ENCODE measurements around the gene APPL2. TPM values are rescaled to one million over a fixed set of nuclear protein-coding genes. Genes with fewer than 3 reads are reported as not detected.

Gene APPL2
- total and polyA plus RNA-seq, 2 donors (not counting 1 experiment from before 2014, with no cell fraction given): 20.5 to 58.3 TPM

GRCh38 chr12:105200385-105200784 is 35.6 kb downstream of the APPL2 start:
- TF ChIP-seq EZH2 (IDR thresholded peaks at IDR 0.05; ENCODE audit: borderline replicate concordance, insufficient read depth, low read depth, low read length, poor library complexity, severe bottlenecking): no peak
- TF ChIP-seq, protein P1, sequence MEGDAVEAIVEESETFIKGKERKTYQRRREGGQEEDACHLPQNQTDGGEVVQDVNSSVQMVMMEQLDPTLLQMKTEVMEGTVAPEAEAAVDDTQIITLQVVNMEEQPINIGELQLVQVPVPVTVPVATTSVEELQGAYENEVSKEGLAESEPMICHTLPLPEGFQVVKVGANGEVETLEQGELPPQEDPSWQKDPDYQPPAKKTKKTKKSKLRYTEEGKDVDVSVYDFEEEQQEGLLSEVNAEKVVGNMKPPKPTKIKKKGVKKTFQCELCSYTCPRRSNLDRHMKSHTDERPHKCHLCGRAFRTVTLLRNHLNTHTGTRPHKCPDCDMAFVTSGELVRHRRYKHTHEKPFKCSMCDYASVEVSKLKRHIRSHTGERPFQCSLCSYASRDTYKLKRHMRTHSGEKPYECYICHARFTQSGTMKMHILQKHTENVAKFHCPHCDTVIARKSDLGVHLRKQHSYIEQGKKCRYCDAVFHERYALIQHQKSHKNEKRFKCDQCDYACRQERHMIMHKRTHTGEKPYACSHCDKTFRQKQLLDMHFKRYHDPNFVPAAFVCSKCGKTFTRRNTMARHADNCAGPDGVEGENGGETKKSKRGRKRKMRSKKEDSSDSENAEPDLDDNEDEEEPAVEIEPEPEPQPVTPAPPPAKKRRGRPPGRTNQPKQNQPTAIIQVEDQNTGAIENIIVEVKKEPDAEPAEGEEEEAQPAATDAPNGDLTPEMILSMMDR (IDR thresholded peaks at IDR 0.05): no peak
- DNase-seq (no peak), ATAC-seq (ENCODE audit: low read depth) (no peak)
- Histone ChIP-seq H3K9me3 (ENCODE audit: control extremely low read depth in 1 of 3, control insufficient read depth in 2 of 3, insufficient read depth in 1 of 3, low read length in 2 of 3) (no peaks in the 10 kb centered on the region), H3K27ac (ENCODE audit: low read length in 2 of 2) (peak overlapping the region in 1 of 2 donors; percentile 33), H3K4me1 (ENCODE audit: control insufficient read depth in 2 of 2, insufficient read depth in 2 of 2, low read length in 2 of 2) (no peaks in the 10 kb centered on the region), H3K27me3 (replicated peaks in 1 of 4; ENCODE audit: control extremely low read depth in 1 of 4, control insufficient read depth in 3 of 4, insufficient read depth in 4 of 4, low read length in 3 of 4) (no peaks in the 10 kb centered on the region), H2AFZ (ENCODE audit: insufficient read depth, low read depth, low read length, poor library complexity, severe bottlenecking) (no peak overlapping the region), H3K4me2 (replicated peaks; ENCODE audit: low read depth, low read length, poor library complexity, severe bottlenecking) (no peak overlapping the region), H3K79me2 (ENCODE audit: control insufficient read depth, insufficient read depth, low read length) (no peaks in the 10 kb centered on the region), H3K36me3 (replicated peaks in 1 of 2; ENCODE audit: control extremely low read depth in 1 of 2, control insufficient read depth in 1 of 2, extremely low read depth in 1 of 2, insufficient read depth in 2 of 2, low read length in 1 of 2) (peaks cover 0 to 61% of the 10 kb centered on the region in 2 experiments), H4K20me1 (ENCODE audit: control insufficient read depth, insufficient read depth, low read length, poor library complexity, severe bottlenecking) (no peaks in the 10 kb centered on the region), H3K4me3 (ENCODE audit: control extremely low read depth in 1 of 5, extremely low read depth in 1 of 5, insufficient read depth in 1 of 5, low read depth in 2 of 5, low read length in 4 of 5) (no peak overlapping the region), H3K9ac (ENCODE audit: low read length) (no peak overlapping the region)
- Mint-ChIP-seq H3K27me3 (no peaks in the 10 kb centered on the region), H3K9me3 (ENCODE audit: insufficient read depth) (no peaks in the 10 kb centered on the region), H3K27ac (no peak overlapping the region), H3K4me1 (no peaks in the 10 kb centered on the region), H3K4me3 (no peak overlapping the region)
- intact Hi-C loops (cut with micrococcal nuclease): no loop called here
- ChIA-PET CTCF (no interaction called here), POLR2A (no interaction called here)
- WGBS (ENCODE audit: insufficient coverage): 100% methylated on average over 3 of the region's 4 CpGs

- no peak for ATAC-seq (ENCODE audit: low read depth)
- WGBS (ENCODE audit: insufficient coverage): 100% methylated on average over 1 of the region's 6 CpGs
- no peak for DNase-seq
- Mint-ChIP-seq H3K27ac (no peak overlapping the region), H3K9me3 (ENCODE audit: insufficient read depth) (no peaks in the 10 kb centered on the region), H3K4me1 (no peaks in the 10 kb centered on the region), H3K4me3 (no peak overlapping the region), H3K27me3 (no peaks in the 10 kb centered on the region)
- Histone ChIP-seq H3K79me2 (ENCODE audit: control insufficient read depth, insufficient read depth, low read length) (no peaks in the 10 kb centered on the region), H2AFZ (ENCODE audit: insufficient read depth, low read depth, low read length, poor library complexity, severe bottlenecking) (no peak overlapping the region), H3K27ac (ENCODE audit: low read length in 2 of 2) (no peak overlapping the region), H4K20me1 (ENCODE audit: control insufficient read depth, insufficient read depth, low read length, poor library complexity, severe bottlenecking) (no peaks in the 10 kb centered on the region), H3K36me3 (replicated peaks in 1 of 2; ENCODE audit: control extremely low read depth in 1 of 2, control insufficient read depth in 1 of 2, extremely low read depth in 1 of 2, insufficient read depth in 2 of 2, low read length in 1 of 2) (peaks cover 0 to 52% of the 10 kb centered on the region in 2 experiments), H3K4me3 (ENCODE audit: control extremely low read depth in 1 of 5, extremely low read depth in 1 of 5, insufficient read depth in 1 of 5, low read depth in 2 of 5, low read length in 4 of 5) (no peak overlapping the region), H3K4me2 (replicated peaks; ENCODE audit: low read depth, low read length, poor library complexity, severe bottlenecking) (no peak overlapping the region), H3K9ac (ENCODE audit: low read length) (no peak overlapping the region), H3K27me3 (replicated peaks in 1 of 4; ENCODE audit: control extremely low read depth in 1 of 4, control insufficient read depth in 3 of 4, insufficient read depth in 4 of 4, low read length in 3 of 4) (no peaks in the 10 kb centered on the region), H3K9me3 (ENCODE audit: control extremely low read depth in 1 of 3, control insufficient read depth in 2 of 3, insufficient read depth in 1 of 3, low read length in 2 of 3) (no peaks in the 10 kb centered on the region), H3K4me1 (ENCODE audit: control insufficient read depth in 2 of 2, insufficient read depth in 2 of 2, low read length in 2 of 2) (no peaks in the 10 kb centered on the region)
- CTCF ChIA-PET: no interaction called here
- intact Hi-C loops (cut with micrococcal nuclease): no loop called here
- POLR2A ChIA-PET: no interaction called here
- no peak for TF ChIP-seq EZH2 (IDR thresholded peaks at IDR 0.05; ENCODE audit: borderline replicate concordance, insufficient read depth, low read depth, low read length, poor library complexity, severe bottlenecking)
- TF ChIP-seq, protein P1 (IDR thresholded peaks at IDR 0.05): no peak
Measured at GRCh38 chr12:105198961-105199360, 37.0 kb downstream of the APPL2 start.

Data from B cell (primary cell).